OCI-LY1 (cell line): ENCODE results near the gene C1orf35.

Experiments
- H2AFZ ChIP-seq: fragments of 200-600 bp; sonication (generic), shearing (Covaris generic); 2 replicates; pipeline ENCODE4 v1.6.0; 2014; ENCODE audit warnings: antibody characterized with exemption, mild to moderate bottlenecking, low read length
- H3F3A ChIP-seq: fragments of 200-600 bp; sonication (generic), shearing (Covaris generic); 2 replicates; pipeline ENCODE4 v1.6.0; 2014; ENCODE audit warnings: mild to moderate bottlenecking, antibody characterized with exemption, low read length, moderate library complexity; ENCODE audit not compliant: insufficient read depth
- H3K27ac ChIP-seq: fragments of 200-600 bp; sonication (generic); 2 replicates; pipeline ENCODE4 v1.5.1; 2014; ENCODE audit warnings: low read length, mixed run types, mild to moderate bottlenecking, low read depth; ENCODE audit not compliant: poor library complexity, severe bottlenecking
- H3K27me3 ChIP-seq: fragments of 200-600 bp; sonication (generic); 2 replicates; pipeline ENCODE4 v1.6.0; 2014; ENCODE audit warnings: antibody characterized with exemption, mild to moderate bottlenecking, low read length, moderate library complexity; ENCODE audit not compliant: insufficient read depth
- H3K36me3 ChIP-seq: fragments of 200-600 bp; sonication (generic); 2 replicates; pipeline ENCODE4 v1.6.1; 2014; ENCODE audit warnings: mild to moderate bottlenecking, antibody characterized with exemption, low read length, moderate library complexity, mixed read lengths; ENCODE audit not compliant: insufficient read depth
- H3K4me1 ChIP-seq: fragments of 200-600 bp; sonication (generic); 2 replicates; pipeline ENCODE4 v1.5.1; 2014; ENCODE audit warnings: mild to moderate bottlenecking, low read length, moderate library complexity; ENCODE audit not compliant: insufficient read depth, severe bottlenecking
- H3K4me2 ChIP-seq: fragments of 200-600 bp; sonication (generic), shearing (Covaris generic); 2 replicates; pipeline ENCODE4 v1.6.1; 2014; ENCODE audit warnings: low read length
- H3K4me3 ChIP-seq: fragments of 200-600 bp; sonication (generic); 2 replicates; pipeline ENCODE4 v1.5.1; 2014; ENCODE audit warnings: low read length, low read depth, mild to moderate bottlenecking, mixed read lengths; ENCODE audit not compliant: poor library complexity, severe bottlenecking
- H3K79me2 ChIP-seq: fragments of 200-600 bp; shearing (Covaris generic); 2 replicates; pipeline ENCODE4 v1.6.1; 2016; ENCODE audit warnings: mixed run types, low read length, mixed read lengths; ENCODE audit not compliant: insufficient read depth
- H3K9ac ChIP-seq: fragments of 200-600 bp; sonication (generic), shearing (Covaris generic); 2 replicates; pipeline ENCODE4 v1.6.1; 2014; ENCODE audit warnings: mild to moderate bottlenecking, low read length, mixed read lengths
- H3K9me2 ChIP-seq: fragments of 200-600 bp; sonication (generic), shearing (Covaris generic); 2 replicates; pipeline ENCODE4 v1.6.1; 2014; ENCODE audit warnings: low read depth, mild to moderate bottlenecking, low read length, mixed read lengths
- H3K9me3 ChIP-seq: fragments of 200-600 bp; shearing (Covaris generic); 2 replicates; pipeline ENCODE4 v1.6.1; 2014; ENCODE audit warnings: low read length, mixed read lengths
- H4K20me1 ChIP-seq: fragments of 200-600 bp; sonication (generic), shearing (Covaris generic); 2 replicates; pipeline ENCODE4 v1.6.0; 2016; ENCODE audit warnings: mild to moderate bottlenecking, low read length; ENCODE audit not compliant: insufficient read depth
- EZH2 ChIP-seq: fragments of 200-600 bp; sonication (generic), shearing (Covaris generic); IDR thresholded peaks from 2 replicates; pipeline ENCODE4 v1.8.0; 2017; ENCODE audit warnings: borderline replicate concordance, mixed run types, mild to moderate bottlenecking, antibody characterized with exemption, low read length, moderate library complexity, mixed read lengths
- TF ChIP-seq, protein P1 (sequence below): fragments of 200-600 bp; sonication (generic), shearing (Covaris generic); IDR thresholded peaks from 2 replicates; pipeline ENCODE4 v1.5.1; 2017; ENCODE audit warnings: mild to moderate bottlenecking, antibody characterized with exemption, low read length, moderate library complexity, mixed read lengths

Gene C1orf35

DNA sequence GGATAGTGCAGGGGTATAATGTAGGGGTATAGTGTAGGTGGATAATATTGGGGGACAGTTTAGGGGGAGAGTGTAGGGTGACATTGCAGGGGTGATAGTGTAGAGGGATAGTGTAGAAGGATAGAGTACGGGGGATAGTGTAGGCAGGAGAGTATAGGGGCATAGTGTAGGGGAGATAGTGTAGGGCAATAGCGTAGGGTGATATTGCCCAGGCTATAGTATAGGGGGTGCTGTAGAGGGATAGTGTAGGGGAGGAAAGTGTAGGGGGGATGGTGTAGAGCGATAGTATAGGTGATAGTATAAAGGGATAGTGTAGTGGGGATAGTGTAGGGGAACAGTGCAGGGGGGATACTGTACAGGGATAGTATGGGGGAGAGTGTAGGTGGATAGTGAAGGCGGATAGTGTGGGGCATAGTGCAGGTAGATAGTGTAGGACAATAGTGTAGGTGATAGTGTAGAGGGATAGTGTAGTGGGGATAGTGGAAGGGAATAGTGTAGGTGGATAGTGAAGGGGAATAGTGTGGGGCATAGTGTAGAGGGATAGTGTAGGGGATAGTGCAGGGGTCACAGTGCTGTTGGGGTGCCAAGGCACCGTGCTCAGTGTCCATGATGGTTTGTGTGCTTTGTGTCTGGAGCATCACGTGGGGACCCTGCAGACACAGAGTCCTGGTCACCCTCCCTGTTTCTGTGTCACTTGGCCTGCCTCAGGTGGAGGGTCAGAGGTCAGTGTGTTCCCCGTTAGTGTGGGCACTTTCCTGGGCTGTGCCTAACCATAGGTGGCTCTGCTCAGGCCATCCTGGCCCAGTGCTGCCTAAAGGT is 31.1 kb downstream of the C1orf35 start:
- Histone ChIP-seq H3K36me3 (no peaks in the 10 kb centered on the region), H3K4me1 (no peaks in the 10 kb centered on the region), H3K79me2 (no peaks in the 10 kb centered on the region), H2AFZ (no peak overlapping the region), H3K4me2 (no peak overlapping the region), H3K27me3 (peaks cover 4% of the 10 kb centered on the region; the same call in 1 of the 2 replicates), H3F3A (no peaks in the 10 kb centered on the region), H3K27ac (no peak overlapping the region), H3K9me2 (no peaks in the 10 kb centered on the region), H3K9me3 (no peaks in the 10 kb centered on the region), H3K9ac (no peak overlapping the region), H4K20me1 (no peaks in the 10 kb centered on the region), H3K4me3 (no peak overlapping the region)
- TF ChIP-seq, protein P1, sequence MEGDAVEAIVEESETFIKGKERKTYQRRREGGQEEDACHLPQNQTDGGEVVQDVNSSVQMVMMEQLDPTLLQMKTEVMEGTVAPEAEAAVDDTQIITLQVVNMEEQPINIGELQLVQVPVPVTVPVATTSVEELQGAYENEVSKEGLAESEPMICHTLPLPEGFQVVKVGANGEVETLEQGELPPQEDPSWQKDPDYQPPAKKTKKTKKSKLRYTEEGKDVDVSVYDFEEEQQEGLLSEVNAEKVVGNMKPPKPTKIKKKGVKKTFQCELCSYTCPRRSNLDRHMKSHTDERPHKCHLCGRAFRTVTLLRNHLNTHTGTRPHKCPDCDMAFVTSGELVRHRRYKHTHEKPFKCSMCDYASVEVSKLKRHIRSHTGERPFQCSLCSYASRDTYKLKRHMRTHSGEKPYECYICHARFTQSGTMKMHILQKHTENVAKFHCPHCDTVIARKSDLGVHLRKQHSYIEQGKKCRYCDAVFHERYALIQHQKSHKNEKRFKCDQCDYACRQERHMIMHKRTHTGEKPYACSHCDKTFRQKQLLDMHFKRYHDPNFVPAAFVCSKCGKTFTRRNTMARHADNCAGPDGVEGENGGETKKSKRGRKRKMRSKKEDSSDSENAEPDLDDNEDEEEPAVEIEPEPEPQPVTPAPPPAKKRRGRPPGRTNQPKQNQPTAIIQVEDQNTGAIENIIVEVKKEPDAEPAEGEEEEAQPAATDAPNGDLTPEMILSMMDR: no peak; the same call in 1 of the 2 replicates

- TF ChIP-seq EZH2: no peak
- TF ChIP-seq, protein P1: no peak
- Histone ChIP-seq H3K27ac (no peak overlapping the region), H3K27me3 (peaks cover 2% of the 10 kb centered on the region; the same call in 1 of the 2 replicates), H3K9ac (no peak overlapping the region), H3K4me3 (no peak overlapping the region), H3K4me2 (no peak overlapping the region), H3K9me2 (no peaks in the 10 kb centered on the region), H3K36me3 (no peaks in the 10 kb centered on the region), H4K20me1 (no peaks in the 10 kb centered on the region), H3K4me1 (no peaks in the 10 kb centered on the region), H2AFZ (no peak overlapping the region), H3F3A (no peaks in the 10 kb centered on the region), H3K9me3 (no peaks in the 10 kb centered on the region), H3K79me2 (no peaks in the 10 kb centered on the region)
These were observed 32.3 kb downstream of the C1orf35 start for GRCh38 chr1:228070851-228071250.

DNA sequence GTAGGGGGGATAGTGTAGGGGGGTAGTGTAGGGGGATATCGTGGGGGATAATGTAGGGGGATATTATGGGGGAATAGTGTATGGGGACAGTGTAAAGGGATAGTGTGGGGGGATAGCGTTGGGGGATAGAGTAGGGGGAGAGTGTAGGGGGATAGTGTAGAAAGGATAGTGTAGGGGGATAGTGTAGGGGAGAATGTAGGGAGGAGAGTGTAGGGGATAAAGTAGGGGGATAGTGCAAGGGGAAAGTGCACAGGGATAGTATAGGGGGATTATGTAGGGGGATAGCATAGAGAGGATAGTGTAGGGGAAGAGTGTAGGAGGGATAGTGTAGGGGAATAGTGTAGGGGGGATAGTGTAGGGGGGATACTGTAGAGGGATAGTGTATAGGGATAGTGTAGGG is 33.0 kb downstream of the C1orf35 start:
- Histone ChIP-seq H3K4me2 (no peak overlapping the region), H3K4me1 (no peaks in the 10 kb centered on the region), H3K27me3 (no peaks in the 10 kb centered on the region), H3K9me2 (no peaks in the 10 kb centered on the region), H3F3A (no peaks in the 10 kb centered on the region), H3K4me3 (no peak overlapping the region), H3K79me2 (no peaks in the 10 kb centered on the region), H3K36me3 (no peaks in the 10 kb centered on the region), H3K9me3 (no peaks in the 10 kb centered on the region), H3K9ac (no peak overlapping the region), H4K20me1 (no peaks in the 10 kb centered on the region), H2AFZ (no peak overlapping the region), H3K27ac (no peak overlapping the region)
- TF ChIP-seq, protein P1: no peak
- no peak for TF ChIP-seq EZH2
